OCI-LY7 (cell line): ENCODE data around the gene TPRKB. TPM values are rescaled to one million over a fixed set of nuclear protein-coding genes. Genes with fewer than 3 reads are reported as not detected.

ENCODE experiments used
- BruUV-seq: library from RNA; stranded (reverse); fragments of 400-500 nt; replicated peaks from 2 replicates; lab custom pipeline; 2021; lab: Mats Ljungman, UMichigan
- CTCF ChIA-PET: fragments of 300-600 bp; sonication (Branson Sonifier 250); formaldehyde crosslinking; loops from one replicate; lab custom pipeline; 2022; ENCODE audit warnings: antibody characterized with exemption; ENCODE audit not compliant: unreplicated experiment; lab: Charles Lee
- POLR2A ChIA-PET: fragments of 300-600 bp; sonication (Branson Sonifier 250); formaldehyde crosslinking; loops from one replicate; lab custom pipeline; 2022; ENCODE audit warnings: antibody characterized with exemption; lab: Charles Lee
- DNase-seq: peaks from one replicate; pipeline ENCODE4 v3.0.0-alpha.2; 2015; ENCODE audit warnings: low spot score
- H2AFZ ChIP-seq: fragments of 200-600 bp; sonication (generic), shearing (Covaris generic); 2 replicates; pipeline ENCODE4 v1.6.1; 2014; ENCODE audit warnings: mild to moderate bottlenecking, antibody characterized with exemption, low read length, moderate library complexity
- H3K27ac ChIP-seq: fragments of 200-600 bp; sonication (generic); 2 replicates; pipeline ENCODE4 v1.5.1; 2014; ENCODE audit warnings: mixed run types, low read depth, mild to moderate bottlenecking, moderate library complexity, low read length, inconsistent platforms; ENCODE audit not compliant: poor library complexity, severe bottlenecking
- H3K36me3 ChIP-seq: fragments of 200-600 bp; sonication (generic); 2 replicates; pipeline ENCODE4 v1.6.1; 2014; ENCODE audit warnings: mild to moderate bottlenecking, antibody characterized with exemption, low read length, moderate library complexity, mixed read lengths; ENCODE audit not compliant: insufficient read depth
- H3K4me1 ChIP-seq: fragments of 200-600 bp; sonication (generic); 2 replicates; pipeline ENCODE4 v1.5.1; 2014; ENCODE audit warnings: mild to moderate bottlenecking, low read length; ENCODE audit not compliant: insufficient read depth, poor library complexity, severe bottlenecking
- H3K4me2 ChIP-seq: fragments of 200-600 bp; sonication (generic); 2 replicates; pipeline ENCODE4 v1.6.1; 2014; ENCODE audit warnings: mild to moderate bottlenecking, low read length
- H3K4me3 ChIP-seq: fragments of 200-600 bp; sonication (generic); 2 replicates; pipeline ENCODE4 v1.5.1; 2014; ENCODE audit warnings: mild to moderate bottlenecking, low read depth, low read length; ENCODE audit not compliant: poor library complexity, severe bottlenecking
- H3K79me2 ChIP-seq: fragments of 200-600 bp; sonication (generic); 2 replicates; pipeline ENCODE4 v1.6.1; 2016; ENCODE audit warnings: low read depth, mild to moderate bottlenecking, low read length, moderate library complexity, mixed read lengths; ENCODE audit not compliant: insufficient read depth
- H3K9me2 ChIP-seq: fragments of 200-600 bp; sonication (generic); 2 replicates; pipeline ENCODE4 v1.6.1; 2016; ENCODE audit warnings: mild to moderate bottlenecking, low read length, mixed read lengths; ENCODE audit not compliant: insufficient read depth
- H3K9me3 ChIP-seq: fragments of 200-600 bp; sonication (generic); 2 replicates; pipeline ENCODE4 v1.6.1; 2014; ENCODE audit warnings: mild to moderate bottlenecking, mixed run types, low read length, mixed read lengths
- H4K20me1 ChIP-seq: fragments of 200-600 bp; sonication (generic); 2 replicates; pipeline ENCODE4 v1.6.1; 2014; ENCODE audit warnings: mild to moderate bottlenecking, antibody characterized with exemption, low read length, moderate library complexity, mixed read lengths; ENCODE audit not compliant: insufficient read depth
- EZH2phosphoT487 ChIP-seq: fragments of 200-600 bp; sonication (generic); IDR thresholded peaks from 2 replicates; pipeline ENCODE4 v1.6.1; 2018; ENCODE audit warnings: low read depth, borderline replicate concordance, mild to moderate bottlenecking, mixed run types, antibody characterized with exemption, low read length, moderate library complexity, mixed read lengths
- intact Hi-C: fragments of 100-400 bp; cut with micrococcal nuclease; formaldehyde crosslinking; loops from one replicate; pipeline ENCODE4 v1.10.0; 2022; ENCODE audit not compliant: unreplicated experiment
- total RNA-seq, 2 experiments: library from RNA; depleted of rRNA in 1 of 2; stranded (reverse); fragments of >200 nt in 1 of 2; shearing (Covaris generic) in 1 of 2; gene quantifications; 2 replicates each; pipeline ENCODE4 v1.2.3, GENCODE V29; 2014 to 2022
- TF ChIP-seq, protein P1 (sequence below): fragments of 200-600 bp; sonication (generic); conservative IDR thresholded peaks from 2 replicates; pipeline ENCODE4 v1.5.1; 2014; ENCODE audit warnings: mild to moderate bottlenecking, antibody characterized with exemption, low read length, moderate library complexity, mixed read lengths

Gene TPRKB
- total RNA-seq, 2 experiments from 2014 or later = 29.3 to 51.4 TPM

DNA sequence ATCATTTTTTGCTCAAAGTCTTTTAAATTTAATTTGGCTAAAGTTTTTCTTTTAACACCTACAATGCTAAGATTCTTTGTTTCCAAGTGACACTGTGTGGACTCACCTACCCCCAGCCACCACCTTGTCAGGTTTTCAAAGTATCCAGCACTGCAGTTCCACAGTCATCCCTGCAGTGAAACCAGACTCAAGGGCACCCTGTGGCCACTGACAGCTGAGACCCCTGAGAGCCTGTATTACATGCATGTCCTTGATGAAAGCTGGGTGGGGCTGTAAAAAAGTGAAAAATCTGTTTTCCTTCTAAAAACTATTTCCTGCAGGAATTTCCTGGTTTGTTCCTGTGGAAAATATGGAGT lies 19.9 kb downstream of the TPRKB start:
- H3K4me2 ChIP-seq = no peak overlapping the region
- H3K9me2 ChIP-seq = no peaks in the 10 kb centered on the region
- BruUV-seq = no TSS peak
- no peak overlapping the region for H3K27ac ChIP-seq
- ChIA-PET CTCF (no interaction called here), POLR2A (no interaction called here)
- no peaks in the 10 kb centered on the region for H3K4me1 ChIP-seq
- no peaks in the 10 kb centered on the region for H3K36me3 ChIP-seq
- H4K20me1 ChIP-seq = no peaks in the 10 kb centered on the region
- H3K4me3 ChIP-seq = no peak overlapping the region
- no peaks in the 10 kb centered on the region for H3K9me3 ChIP-seq
- intact Hi-C loops = no loop called here
- no peak for TF ChIP-seq EZH2phosphoT487
- TF ChIP-seq, protein P1, sequence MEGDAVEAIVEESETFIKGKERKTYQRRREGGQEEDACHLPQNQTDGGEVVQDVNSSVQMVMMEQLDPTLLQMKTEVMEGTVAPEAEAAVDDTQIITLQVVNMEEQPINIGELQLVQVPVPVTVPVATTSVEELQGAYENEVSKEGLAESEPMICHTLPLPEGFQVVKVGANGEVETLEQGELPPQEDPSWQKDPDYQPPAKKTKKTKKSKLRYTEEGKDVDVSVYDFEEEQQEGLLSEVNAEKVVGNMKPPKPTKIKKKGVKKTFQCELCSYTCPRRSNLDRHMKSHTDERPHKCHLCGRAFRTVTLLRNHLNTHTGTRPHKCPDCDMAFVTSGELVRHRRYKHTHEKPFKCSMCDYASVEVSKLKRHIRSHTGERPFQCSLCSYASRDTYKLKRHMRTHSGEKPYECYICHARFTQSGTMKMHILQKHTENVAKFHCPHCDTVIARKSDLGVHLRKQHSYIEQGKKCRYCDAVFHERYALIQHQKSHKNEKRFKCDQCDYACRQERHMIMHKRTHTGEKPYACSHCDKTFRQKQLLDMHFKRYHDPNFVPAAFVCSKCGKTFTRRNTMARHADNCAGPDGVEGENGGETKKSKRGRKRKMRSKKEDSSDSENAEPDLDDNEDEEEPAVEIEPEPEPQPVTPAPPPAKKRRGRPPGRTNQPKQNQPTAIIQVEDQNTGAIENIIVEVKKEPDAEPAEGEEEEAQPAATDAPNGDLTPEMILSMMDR = no peak
- H2AFZ ChIP-seq = peak overlapping the region; percentile 7; the same call in 1 of the 2 replicates
- no peak for DNase-seq
- no peaks in the 10 kb centered on the region for H3K79me2 ChIP-seq

DNA sequence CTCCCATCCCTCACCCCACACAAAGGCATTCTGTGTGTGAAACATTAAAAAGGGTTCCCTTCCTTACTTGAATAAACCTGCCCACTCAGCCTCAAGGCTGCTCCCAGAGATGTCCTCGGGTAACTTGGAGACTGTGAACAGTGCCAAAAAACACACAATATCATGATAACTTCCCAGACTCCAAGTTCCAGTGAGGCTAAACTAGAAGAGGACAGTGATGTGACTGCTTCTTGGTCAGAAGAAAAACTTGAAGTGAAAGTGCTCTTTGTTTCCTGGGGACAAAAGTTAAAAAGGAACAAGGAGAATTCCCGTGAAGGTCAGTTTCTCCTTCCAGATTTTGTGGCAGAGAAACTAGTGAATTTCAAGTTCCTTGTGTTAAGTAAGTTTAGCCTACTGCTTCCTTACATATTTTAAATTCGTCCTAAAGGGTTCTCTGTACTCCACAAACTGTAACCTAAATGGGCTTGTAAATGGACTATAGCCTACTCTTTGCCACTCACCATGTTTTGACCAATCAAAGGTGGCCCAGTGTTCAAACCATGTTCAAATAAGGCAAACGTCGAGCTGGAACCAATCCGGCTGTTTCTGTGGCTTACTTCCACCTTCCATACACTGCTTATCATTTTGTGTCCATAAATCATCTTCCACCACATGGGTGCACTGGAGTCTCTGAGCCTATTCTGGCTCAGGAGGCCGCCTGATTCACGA lies 20.4 kb downstream of the TPRKB start:
- no peak for DNase-seq
- no peaks in the 10 kb centered on the region for H3K4me1 ChIP-seq
- no peaks in the 10 kb centered on the region for H3K9me2 ChIP-seq
- H3K4me2 ChIP-seq = no peak overlapping the region
- no peak overlapping the region for H3K4me3 ChIP-seq
- POLR2A ChIA-PET = no interaction called here
- no peaks in the 10 kb centered on the region for H3K36me3 ChIP-seq
- TF ChIP-seq, protein P1 = no peak
- TF ChIP-seq EZH2phosphoT487 = no peak
- CTCF ChIA-PET = no interaction called here
- no peak overlapping the region for H3K27ac ChIP-seq
- no peaks in the 10 kb centered on the region for H3K9me3 ChIP-seq
- BruUV-seq = no TSS peak
- intact Hi-C loops = no loop called here
- no peaks in the 10 kb centered on the region for H3K79me2 ChIP-seq
- H4K20me1 ChIP-seq = no peaks in the 10 kb centered on the region
- peak overlapping the region; percentile 7; the same call in 1 of the 2 replicates for H2AFZ ChIP-seq

DNA sequence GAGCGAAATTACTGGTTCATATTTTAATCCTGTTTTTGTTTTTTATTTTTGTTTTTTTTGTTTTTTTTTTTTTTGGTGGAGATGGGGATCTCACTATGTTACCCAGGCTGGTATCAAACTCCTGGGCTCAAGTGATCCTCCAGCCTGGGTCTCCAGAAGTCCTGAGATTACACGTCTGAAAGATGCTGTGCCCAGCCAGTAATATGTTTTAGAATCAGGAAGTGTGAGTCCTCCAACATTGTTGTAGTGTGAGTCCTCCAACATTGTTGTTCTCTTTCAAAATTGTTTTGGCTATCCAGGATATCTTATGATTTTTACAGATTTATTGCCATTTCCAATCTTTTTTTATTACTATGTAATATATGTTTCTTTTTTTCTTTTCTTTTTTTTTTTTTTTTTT lies 23.1 kb downstream of the TPRKB start:
- no TSS peak for BruUV-seq

More for the DNA sequence above, 23.1 kb downstream of the TPRKB start:
- no peak overlapping the region for H3K4me3 ChIP-seq
- TF ChIP-seq, protein P1 = no peak
- TF ChIP-seq EZH2phosphoT487 = no peak
- H3K27ac ChIP-seq = no peak overlapping the region
- H3K79me2 ChIP-seq = no peaks in the 10 kb centered on the region
- H3K4me2 ChIP-seq = no peak overlapping the region
- no peaks in the 10 kb centered on the region for H4K20me1 ChIP-seq
- H3K9me3 ChIP-seq = no peaks in the 10 kb centered on the region
- H3K36me3 ChIP-seq = no peaks in the 10 kb centered on the region
- DNase-seq = no peak
- ChIA-PET CTCF (no interaction called here), POLR2A (no interaction called here)
- no peak overlapping the region for H2AFZ ChIP-seq
- no peaks in the 10 kb centered on the region for H3K4me1 ChIP-seq
- no peaks in the 10 kb centered on the region for H3K9me2 ChIP-seq
- intact Hi-C loops = no loop called here
